HG03520 (cell line): ENCODE measurements around the gene DNTT.

Source experiments
- ATAC-seq: cut with Tn5 transposase; IDR thresholded peaks from one replicate; pipeline ENCODE4 v1.9.1; 2021; ENCODE audit warnings: mild to moderate bottlenecking, moderate library complexity; ENCODE audit not compliant: unreplicated experiment

The DNTT gene

GRCh38 chr10:96341219-96342182, 37.3 kb downstream of the DNTT start:
- no peak for ATAC-seq

- no peak for ATAC-seq
Observed at GRCh38 chr10:96342402-96342801, 38.2 kb downstream of the DNTT start.

DNA sequence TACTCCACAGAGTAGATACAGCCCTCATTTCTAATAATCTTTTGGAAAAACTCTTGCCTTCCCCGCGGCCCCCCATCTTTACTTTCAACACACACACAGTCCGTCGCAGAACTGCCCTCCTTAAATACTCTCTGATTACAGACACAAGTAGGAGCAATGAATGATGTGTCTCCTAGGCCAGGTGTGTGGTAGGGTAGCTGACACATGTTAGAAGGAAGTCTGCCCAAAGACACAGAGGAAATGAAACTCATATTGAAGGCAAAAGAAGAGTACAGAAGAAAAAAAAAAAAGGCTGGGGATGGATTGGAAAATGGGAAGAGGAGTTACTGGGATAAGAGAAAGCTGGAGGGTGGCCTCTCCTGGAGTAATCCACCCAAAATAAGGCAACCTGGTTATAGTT, 39.9 kb downstream of the DNTT start:
- ATAC-seq, result no peak

DNA sequence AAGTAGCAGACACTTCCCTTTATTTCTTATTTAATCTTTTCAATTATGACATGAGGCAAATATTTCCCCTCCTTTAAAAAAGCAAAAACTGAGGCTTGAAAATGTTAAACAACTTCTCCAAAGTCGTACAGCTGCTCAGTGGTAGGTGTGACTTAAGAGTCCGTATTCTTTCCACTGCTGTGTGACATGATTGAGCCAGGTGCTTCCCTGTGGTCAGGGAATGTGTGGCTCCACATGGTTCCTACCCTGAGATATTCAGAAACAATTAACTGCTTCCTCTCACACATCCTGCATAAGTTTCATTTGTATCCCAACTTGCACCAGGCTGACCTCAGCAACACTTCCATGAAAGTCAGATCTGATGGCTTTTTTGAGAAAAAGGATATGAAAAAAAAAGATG, 41.0 kb downstream of the DNTT start:
- no peak for ATAC-seq

DNA sequence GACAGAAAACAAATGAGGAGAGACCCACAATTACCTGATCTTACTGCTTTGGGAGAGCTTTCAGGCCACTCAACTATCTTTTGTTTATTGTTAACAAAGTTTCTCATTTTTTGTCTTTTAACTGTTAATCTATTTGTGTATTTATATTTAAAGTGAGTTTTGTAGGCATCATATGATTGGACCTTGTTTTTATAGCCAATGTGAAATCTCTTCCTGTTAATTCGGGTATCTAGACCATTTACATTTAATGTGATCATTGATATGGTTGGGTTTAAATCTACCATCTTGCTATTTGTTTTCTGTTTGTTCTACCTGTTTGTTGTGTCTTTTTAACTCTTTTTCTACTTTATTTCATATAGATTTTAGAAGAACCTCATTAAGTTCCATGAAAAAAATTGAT, 42.1 kb downstream of the DNTT start:
- no peak for ATAC-seq

GRCh38 chr10:96352027-96352426, 47.8 kb downstream of the DNTT start:
- no peak for ATAC-seq

DNA sequence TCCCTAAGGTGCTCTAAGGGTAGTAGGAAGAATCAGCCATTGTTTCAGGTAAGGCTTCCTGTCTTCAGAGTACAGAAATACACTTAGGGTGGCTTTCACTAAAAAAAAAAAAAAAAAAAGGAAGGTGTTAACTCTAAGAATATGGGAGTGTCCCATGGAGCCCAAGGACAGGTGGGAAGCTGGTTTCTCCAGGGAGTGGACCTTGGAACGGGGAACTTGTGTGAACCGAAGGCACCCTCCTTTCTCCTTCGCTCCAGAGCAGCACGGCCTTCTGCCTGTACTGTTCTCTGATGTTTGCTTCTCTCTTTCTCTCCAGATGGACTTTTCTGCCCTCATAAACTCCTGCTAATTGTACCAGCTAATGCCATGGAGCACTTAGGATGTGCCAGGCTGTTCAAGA, 48.3 kb downstream of the DNTT start:
- no peak for ATAC-seq

- no peak for ATAC-seq
Observed at GRCh38 chr10:96357038-96357620, 52.9 kb downstream of the DNTT start.

DNA sequence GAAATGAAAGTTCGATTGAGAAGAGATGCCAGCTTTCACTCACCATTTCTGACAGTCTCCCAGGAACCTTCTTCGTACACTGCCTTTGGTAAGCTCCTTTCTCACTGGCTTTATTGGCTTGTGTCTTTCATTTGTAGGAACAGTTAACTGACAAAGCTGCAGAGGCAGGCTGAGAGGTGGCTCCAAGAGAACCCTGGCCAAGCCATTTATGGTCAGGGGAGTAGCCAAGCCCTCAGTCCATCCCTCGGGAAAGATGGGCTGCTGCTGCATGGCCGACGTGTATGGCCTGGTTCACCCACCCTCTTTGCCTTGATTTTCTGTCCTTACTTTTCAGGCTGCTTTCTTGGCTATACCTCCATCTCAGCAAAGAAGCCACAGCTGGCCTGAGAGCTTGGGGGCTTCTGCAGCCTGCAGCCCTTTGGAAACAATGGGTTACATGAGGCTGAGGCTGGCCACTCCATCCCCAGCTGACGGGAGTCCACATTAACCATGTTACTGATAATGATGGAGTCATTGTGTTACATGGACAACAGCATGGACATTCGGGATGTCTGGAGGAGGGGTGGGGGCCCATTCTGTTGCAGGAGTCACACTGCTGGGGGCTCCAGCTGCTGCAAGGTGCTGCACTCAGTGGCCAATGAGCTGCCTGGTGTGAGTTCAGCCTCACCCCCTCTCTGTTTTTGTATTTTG, 54.8 kb downstream of the DNTT start, which contains the start of gene OPALIN:
Gene OPALIN (minus strand): TSS at position 152 of the 690 bp plus-strand sequence. CDS start 106 bp downstream, at position 46.
- no peak for ATAC-seq

DNA sequence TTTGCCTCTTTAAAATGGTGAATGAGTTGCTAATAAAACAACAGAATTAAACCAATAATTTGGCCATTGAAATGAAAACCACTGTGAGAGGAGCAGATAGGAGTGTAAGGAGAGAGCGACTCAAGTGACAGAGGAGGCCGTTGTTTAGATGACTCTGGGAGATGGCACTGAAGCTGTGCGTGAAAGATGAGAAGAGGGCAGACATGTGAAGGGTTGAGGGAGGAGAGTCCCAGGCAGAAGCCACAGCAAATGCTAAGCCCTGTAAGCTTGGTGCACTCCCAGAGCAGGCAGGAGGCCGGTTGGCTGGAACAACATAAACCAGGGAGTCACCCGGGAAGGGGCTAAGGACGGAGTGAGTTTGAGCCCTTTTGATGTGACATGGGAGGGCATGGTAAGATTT, 55.4 kb downstream of the DNTT start:
- no peak for ATAC-seq

GRCh38 chr10:96360331-96360730, 56.1 kb downstream of the DNTT start:
- no peak for ATAC-seq

DNA sequence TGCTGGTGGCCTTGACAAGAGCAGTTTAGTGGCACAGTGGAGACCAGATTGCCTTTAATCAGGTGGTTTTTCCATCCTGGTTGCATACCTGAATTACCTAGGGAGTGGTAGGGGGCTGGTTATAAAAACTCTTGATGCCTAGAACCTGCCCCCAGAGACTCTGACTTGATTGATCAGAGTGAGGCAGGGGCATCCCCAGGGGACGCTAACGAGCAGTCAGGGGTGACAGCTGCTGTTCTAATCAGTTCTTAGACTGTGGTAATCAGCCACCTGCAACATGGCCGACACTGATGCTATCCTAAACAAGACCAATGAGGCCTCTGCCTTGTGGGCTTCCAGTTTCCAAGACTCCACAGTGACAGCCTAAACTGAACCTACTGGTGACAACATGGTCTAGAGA, 56.5 kb downstream of the DNTT start:
- ATAC-seq, result no peak

DNA sequence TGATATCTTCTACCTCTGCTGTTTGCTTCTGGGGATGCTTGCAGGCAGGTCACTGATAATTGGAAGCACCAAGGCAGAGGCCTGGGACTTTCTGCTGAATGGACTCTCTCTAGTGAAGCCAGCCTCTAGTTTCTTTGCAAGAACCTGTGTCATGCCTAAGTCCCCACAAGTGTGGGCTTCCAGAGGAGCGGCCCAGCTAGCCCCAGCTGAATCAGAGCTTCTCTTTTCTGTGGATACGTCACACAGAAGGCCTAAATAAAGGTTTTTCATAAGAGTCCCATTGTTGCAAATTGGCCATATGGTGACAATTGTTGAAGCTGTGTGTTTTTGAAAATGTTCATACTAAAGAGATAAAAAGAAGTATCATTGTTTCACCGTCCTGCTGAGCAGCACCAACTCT, 61.3 kb downstream of the DNTT start:
- no peak for ATAC-seq

DNA sequence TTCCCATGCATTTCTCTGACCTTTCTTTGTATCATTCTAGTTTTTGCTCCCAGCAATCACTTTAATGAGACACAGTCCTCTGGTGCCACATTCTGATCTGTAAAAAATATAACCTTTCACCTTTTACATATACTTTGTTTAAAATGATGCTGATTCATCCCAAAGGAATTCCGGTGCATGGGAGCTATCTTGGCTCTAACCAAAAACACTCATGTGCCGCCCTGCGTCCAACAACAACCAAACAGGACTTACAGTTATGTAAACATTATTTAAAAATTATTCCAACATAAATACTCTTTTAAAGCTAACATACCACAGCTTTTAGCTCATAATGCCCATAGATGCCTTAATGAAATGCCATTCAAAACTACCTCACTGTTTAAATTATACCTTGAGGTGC, 62.3 kb downstream of the DNTT start:
- ATAC-seq, result no peak

GRCh38 chr10:96367470-96367869, 63.2 kb downstream of the DNTT start:
- ATAC-seq, result no peak

GRCh38 chr10:96368971-96369370, 64.7 kb downstream of the DNTT start:
- no peak for ATAC-seq

- no peak for ATAC-seq
Observed at GRCh38 chr10:96369890-96370583, 65.8 kb downstream of the DNTT start.

DNA sequence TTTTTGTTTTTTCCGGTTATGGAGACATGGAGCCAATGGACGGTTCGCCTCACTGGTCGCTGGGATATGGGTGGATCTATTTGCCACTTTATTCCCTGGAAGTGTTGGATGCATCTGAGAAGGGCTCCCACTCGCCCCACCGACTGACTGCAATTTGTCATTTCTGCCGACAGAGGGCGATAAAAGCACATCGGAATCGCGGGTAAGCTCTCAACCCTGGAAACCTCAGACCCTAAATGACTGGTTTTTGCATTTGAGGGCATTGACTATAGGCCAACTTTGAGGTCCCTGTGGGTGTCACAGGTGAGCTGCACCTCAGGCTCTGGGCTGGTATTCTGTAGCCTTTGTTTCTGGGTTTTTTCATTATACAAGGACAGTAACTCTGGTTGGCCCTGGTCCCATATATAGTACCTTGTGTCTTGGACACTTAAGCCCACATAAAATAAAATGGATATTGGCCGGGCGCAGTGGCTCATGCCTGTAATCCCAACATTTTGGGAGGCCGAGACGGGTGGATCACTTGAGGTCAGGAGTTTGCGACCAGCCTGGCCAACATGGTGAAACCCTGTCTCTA, 66.4 kb downstream of the DNTT start:
- ATAC-seq, result no peak

DNA sequence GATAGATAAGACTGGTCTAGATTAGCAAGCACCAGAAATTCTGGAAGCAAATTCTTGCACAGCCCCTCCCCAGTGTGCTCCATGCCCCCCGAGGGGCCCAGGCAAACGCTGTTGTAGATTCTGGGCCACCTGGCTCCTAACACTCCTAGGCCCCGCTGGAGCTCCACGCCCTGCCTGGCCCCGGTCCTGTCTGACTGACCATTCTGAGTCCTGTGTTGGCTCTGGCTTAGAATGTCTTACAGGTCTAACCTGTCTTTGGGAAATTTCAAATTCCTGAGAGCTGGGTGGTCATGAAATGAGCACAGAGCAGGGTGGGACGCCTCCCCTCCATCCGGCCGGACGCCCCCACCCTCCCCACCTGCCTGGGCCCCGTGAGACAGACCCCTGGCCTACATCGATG, 67.1 kb downstream of the DNTT start:
- no peak for ATAC-seq

DNA sequence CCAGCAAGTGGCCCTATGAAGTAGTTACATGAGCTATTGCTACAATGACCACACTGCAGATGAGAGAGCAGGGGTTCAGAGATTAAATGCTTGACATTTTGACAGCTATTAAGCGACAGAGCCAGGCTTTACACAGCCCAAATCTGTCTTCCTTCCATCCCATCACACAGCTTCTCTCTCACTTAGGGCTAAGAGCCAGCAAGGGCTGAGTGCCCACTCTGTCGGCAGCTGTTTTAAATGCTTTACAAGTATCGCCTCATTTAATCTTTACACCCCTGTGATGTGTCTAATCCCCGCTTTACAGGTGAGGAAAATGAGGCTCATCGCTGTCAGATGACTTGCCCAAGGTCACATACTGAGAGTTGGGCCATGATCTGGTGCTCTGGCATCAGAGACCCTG, 69.8 kb downstream of the DNTT start:
- ATAC-seq, result no peak

DNA sequence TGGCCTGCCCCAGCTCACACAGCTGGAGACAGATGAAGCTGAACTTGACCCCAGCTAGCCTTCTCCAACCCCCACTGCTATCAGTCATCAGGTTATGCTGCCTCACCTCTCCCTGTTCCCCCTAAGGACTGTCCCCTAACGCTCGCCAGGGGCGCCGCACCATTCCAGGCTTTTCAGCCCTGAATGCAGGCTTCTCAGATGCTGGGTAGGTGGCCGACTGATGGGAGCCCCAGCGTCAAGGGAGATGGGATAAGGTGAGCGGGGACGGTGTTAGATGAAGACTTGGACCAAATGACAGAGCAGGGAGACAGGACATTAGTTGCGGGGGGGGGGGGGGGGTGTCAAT, 70.4 kb downstream of the DNTT start:
- ATAC-seq, result no peak
